SK-N-SH (cell line): ENCODE data around the gene SEPTIN2. TPM values are rescaled to one million over a fixed set of nuclear protein-coding genes. Genes with fewer than 3 reads are reported as not detected.

Source experiments
- CTCF ChIA-PET: fragments of 300-600, 350-600 bp; formaldehyde crosslinking; extraction: SDS; loops from one replicate; lab custom pipeline; 2021; lab: Yijun Ruan, JAX
- POLR2A ChIA-PET: fragments of 350-600 bp; sonication (Branson Sonifier 250); formaldehyde crosslinking; extraction: SDS; loops from one replicate; lab custom pipeline; 2020; ENCODE audit warnings: antibody characterized with exemption, inconsistent platforms; lab: Yijun Ruan, JAX
- DNase-seq: peaks from one replicate; pipeline ENCODE4 v3.0.0; 2012
- H2AFZ ChIP-seq: fragments of 200-600 bp; sonication (generic); 2 replicates; pipeline ENCODE4 v1.8.1; 2016; ENCODE audit warnings: antibody characterized with exemption, mild to moderate bottlenecking, low read depth
- H3F3A ChIP-seq: fragments of 200-600 bp; sonication (generic); replicated peaks from 2 replicates; pipeline ENCODE3; 2016; ENCODE audit warnings: antibody characterized with exemption, mild to moderate bottlenecking; ENCODE audit not compliant: insufficient read depth
- H3K27ac ChIP-seq, 2 experiments: fragments of 200-500 bp in 1 of 2; fragments of 200-600 bp in 1 of 2; sonication (Bioruptor generic) in 1 of 2; sonication (generic), shearing (Covaris generic) in 1 of 2; 2 replicates each; pipeline versions ENCODE4 v1.5.1 to v1.6.1; 2014 to 2016; ENCODE audit warnings: low read depth in 2 of 2, inconsistent platforms in 1 of 2, low read length in 1 of 2, mild to moderate bottlenecking in 1 of 2, mixed read lengths in 1 of 2
- H3K27me3 ChIP-seq: fragments of 200-600 bp; sonication (generic), shearing (Covaris generic); 2 replicates; pipeline ENCODE4 v1.6.1; 2016; ENCODE audit warnings: mixed run types; ENCODE audit not compliant: insufficient read depth
- H3K36me3 ChIP-seq, 2 experiments: fragments of 200-500 bp in 1 of 2; fragments of 200-600 bp in 1 of 2; sonication (Bioruptor generic) in 1 of 2; sonication (generic) in 1 of 2; replicated peaks in 1 of 2; 2 replicates each; pipeline versions ENCODE3 to v1.5.1; 2014 to 2016; ENCODE audit warnings: low read length in 1 of 2, mild to moderate bottlenecking in 1 of 2; ENCODE audit not compliant: insufficient read depth in 2 of 2, control insufficient read depth in 1 of 2
- H3K4me1 ChIP-seq, 2 experiments: fragments of 200-500 bp in 1 of 2; fragments of 200-600 bp in 1 of 2; sonication (Bioruptor generic) in 1 of 2; sonication (generic), shearing (Covaris generic) in 1 of 2; 2 replicates each; pipeline versions ENCODE4 v1.5.1 to v1.6.1; 2014 to 2016; ENCODE audit warnings: low read depth in 1 of 2, low read length in 1 of 2, mixed run types in 1 of 2; ENCODE audit not compliant: insufficient read depth in 2 of 2, control insufficient read depth in 1 of 2
- H3K4me2 ChIP-seq: fragments of 200-600 bp; sonication (generic), shearing (Covaris generic); 2 replicates; pipeline ENCODE4 v1.6.1; 2017; ENCODE audit warnings: mixed run types
- H3K4me3 ChIP-seq, 2 experiments: fragments of 200-500 bp in 1 of 2; fragments of 200-600 bp in 1 of 2; sonication (Bioruptor generic) in 1 of 2; sonication (generic), shearing (Covaris generic) in 1 of 2; 2 replicates each; pipeline versions ENCODE4 v1.5.1 to v1.8.1; 2014 to 2016; ENCODE audit warnings: low read depth in 2 of 2, inconsistent platforms in 1 of 2, low read length in 1 of 2, mild to moderate bottlenecking in 1 of 2, mixed read lengths in 1 of 2, moderate library complexity in 1 of 2
- H3K79me2 ChIP-seq: fragments of 200-600 bp; sonication (generic); 2 replicates; pipeline ENCODE4 v1.8.1; 2017; ENCODE audit warnings: mild to moderate bottlenecking; ENCODE audit not compliant: insufficient read depth
- H3K9ac ChIP-seq: fragments of 200-600 bp; sonication (generic); 2 replicates; pipeline ENCODE4 v1.6.1; 2017; ENCODE audit warnings: mixed run types
- H3K9me2 ChIP-seq: fragments of 200-600 bp; sonication (generic); 2 replicates; pipeline ENCODE4 v1.6.1; 2017; ENCODE audit warnings: mixed run types
- H3K9me3 ChIP-seq: fragments of 200-600 bp; sonication (generic); 2 replicates; pipeline ENCODE4 v1.6.1; 2017; ENCODE audit warnings: mixed run types, mild to moderate bottlenecking, moderate library complexity
- H4K20me1 ChIP-seq: fragments of 200-600 bp; sonication (generic); 2 replicates; pipeline ENCODE4 v1.6.1; 2017; ENCODE audit warnings: mild to moderate bottlenecking, mixed run types; ENCODE audit not compliant: insufficient read depth
- CHD2 ChIP-seq: fragments of 150-350 bp; IDR thresholded peaks from 2 replicates; pipeline ENCODE4 v1.6.1; 2018; ENCODE audit warnings: low read length; ENCODE audit not compliant: partially characterized antibody
- ELF1 ChIP-seq: IDR thresholded peaks from 2 replicates; pipeline ENCODE4 v1.4.0; 2012
- EZH2phosphoT487 ChIP-seq: fragments of 200-600 bp; sonication (generic); IDR thresholded peaks from 2 replicates; pipeline ENCODE4 v1.6.1; 2017; ENCODE audit warnings: low read depth, mixed run types, mild to moderate bottlenecking, antibody characterized with exemption, moderate library complexity, borderline replicate concordance
- FOXM1 ChIP-seq: IDR thresholded peaks from 2 replicates; pipeline ENCODE4 v1.4.0; 2012; ENCODE audit warnings: low read depth, mild to moderate bottlenecking
- GATA2 ChIP-seq: sonication (generic); formaldehyde crosslinking; IDR thresholded peaks from 2 replicates; pipeline ENCODE4 v1.5.0; 2020; ENCODE audit warnings: mild to moderate bottlenecking, missing genetic modification reagents
- JUND ChIP-seq: IDR thresholded peaks from 2 replicates; pipeline ENCODE4 v1.4.0; 2012
- RFX5 ChIP-seq: IDR thresholded peaks from 2 replicates; pipeline ENCODE4 v1.6.1; 2012; ENCODE audit warnings: mild to moderate bottlenecking, improper control_type of control experiment, low read length
- TAF1 ChIP-seq: IDR thresholded peaks from 2 replicates; pipeline ENCODE4 v1.6.1; 2012; ENCODE audit warnings: low read depth, mild to moderate bottlenecking, low read length, moderate library complexity, borderline replicate concordance
- TCF12 ChIP-seq: IDR thresholded peaks from 2 replicates; pipeline ENCODE4 v1.4.0; 2012
- TEAD4 ChIP-seq: IDR thresholded peaks from 2 replicates; pipeline ENCODE4 v1.4.0; 2012; ENCODE audit warnings: mild to moderate bottlenecking, borderline replicate concordance; ENCODE audit not compliant: insufficient read depth
- WGBS: methylation state at CpG from one replicate; pipeline ENCODE4 v1.1.6; 2017; ENCODE audit warnings: low lambda C conversion rate; 5-methylcytosine and 5-hydroxymethylcytosine counted together
- polyA plus RNA-seq, 3 experiments: library from polyadenylated mRNA; depleted of rRNA; stranded (reverse); fragments of >200 nt; gene quantifications; 2 replicates each; pipeline ENCODE4 v1.2.3, GENCODE V29; 2012
- TF ChIP-seq, protein P1 (sequence below): fragments of 200-600 bp; sonication (generic); IDR thresholded peaks from 2 replicates; pipeline ENCODE4 v1.6.1; 2017; ENCODE audit warnings: antibody characterized with exemption, mild to moderate bottlenecking, moderate library complexity
- TF ChIP-seq, protein P2 (sequence below): IDR thresholded peaks from 2 replicates; pipeline ENCODE4 v1.4.0; 2012; ENCODE audit warnings: low read depth
- TF ChIP-seq, protein P3 (sequence below): IDR thresholded peaks from 2 replicates; pipeline ENCODE4; 2012
- TF ChIP-seq, protein P4 (sequence below): fragments of 150-350 bp; IDR thresholded peaks from 2 replicates; pipeline ENCODE4 v1.6.1; 2017; ENCODE audit warnings: antibody characterized with exemption, low read length, low read depth, borderline replicate concordance
- TF ChIP-seq, protein P5 (sequence below): fragments of 150-350 bp; IDR thresholded peaks from 2 replicates; pipeline ENCODE4 v1.6.1; 2016; ENCODE audit warnings: mild to moderate bottlenecking, low read depth, low read length
- TF ChIP-seq, protein P6 (sequence below): IDR thresholded peaks from 2 replicates; pipeline ENCODE4 v1.4.0; 2012; ENCODE audit warnings: low read depth, borderline replicate concordance

The SEPTIN2 gene
- polyA plus RNA-seq, 1 of the 3 experiments (the other 2 are of a cell fraction) = 226 TPM

DNA sequence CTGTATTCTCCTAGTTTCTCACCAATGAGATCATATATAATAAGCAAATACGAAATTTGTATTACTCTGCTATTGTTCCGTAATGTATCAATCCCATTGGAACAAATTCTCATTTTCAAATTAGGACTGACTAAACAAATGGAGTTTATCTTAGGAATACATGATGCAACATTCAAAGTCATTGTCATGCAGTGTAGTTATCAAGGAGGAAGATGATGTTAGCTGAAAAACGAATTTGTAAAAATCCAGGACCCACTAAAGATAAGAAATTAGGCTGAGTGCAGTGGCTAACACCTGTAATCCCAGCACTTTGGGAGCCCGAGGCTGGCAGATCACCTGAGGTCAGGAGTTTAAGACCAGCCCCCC is 14.9 kb downstream of the SEPTIN2 start:
- Histone ChIP-seq H3K9ac (no peak overlapping the region), H3K27ac (no peak overlapping the region), H3K4me1 (no peaks in the 10 kb centered on the region), H3K9me3 (no peaks in the 10 kb centered on the region), H3K4me3 (no peak overlapping the region), H3K79me2 (peaks cover 94% of the 10 kb centered on the region), H2AFZ (no peak overlapping the region), H3K36me3 (peaks cover 53 to 66% of the 10 kb centered on the region in 2 experiments), H3K4me2 (no peak overlapping the region), H3K27me3 (no peaks in the 10 kb centered on the region), H3K9me2 (no peaks in the 10 kb centered on the region), H4K20me1 (peaks cover 19% of the 10 kb centered on the region), H3F3A (peaks cover 3% of the 10 kb centered on the region)
- TF ChIP-seq, protein P1, sequence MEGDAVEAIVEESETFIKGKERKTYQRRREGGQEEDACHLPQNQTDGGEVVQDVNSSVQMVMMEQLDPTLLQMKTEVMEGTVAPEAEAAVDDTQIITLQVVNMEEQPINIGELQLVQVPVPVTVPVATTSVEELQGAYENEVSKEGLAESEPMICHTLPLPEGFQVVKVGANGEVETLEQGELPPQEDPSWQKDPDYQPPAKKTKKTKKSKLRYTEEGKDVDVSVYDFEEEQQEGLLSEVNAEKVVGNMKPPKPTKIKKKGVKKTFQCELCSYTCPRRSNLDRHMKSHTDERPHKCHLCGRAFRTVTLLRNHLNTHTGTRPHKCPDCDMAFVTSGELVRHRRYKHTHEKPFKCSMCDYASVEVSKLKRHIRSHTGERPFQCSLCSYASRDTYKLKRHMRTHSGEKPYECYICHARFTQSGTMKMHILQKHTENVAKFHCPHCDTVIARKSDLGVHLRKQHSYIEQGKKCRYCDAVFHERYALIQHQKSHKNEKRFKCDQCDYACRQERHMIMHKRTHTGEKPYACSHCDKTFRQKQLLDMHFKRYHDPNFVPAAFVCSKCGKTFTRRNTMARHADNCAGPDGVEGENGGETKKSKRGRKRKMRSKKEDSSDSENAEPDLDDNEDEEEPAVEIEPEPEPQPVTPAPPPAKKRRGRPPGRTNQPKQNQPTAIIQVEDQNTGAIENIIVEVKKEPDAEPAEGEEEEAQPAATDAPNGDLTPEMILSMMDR = no peak
- TF ChIP-seq JUND (no peak), RFX5 (no peak), TEAD4 (no peak)
- no peak for DNase-seq
- 97% methylated on average over 4 of the region's 4 CpGs for WGBS
- POLR2A ChIA-PET = no interaction called here
- CTCF ChIA-PET = interaction anchor here (1.0 kb wide), 1 partner anchor 8 kb away, joined by 3 read pairs; no protein-coding TSS in a partner anchor

DNA sequence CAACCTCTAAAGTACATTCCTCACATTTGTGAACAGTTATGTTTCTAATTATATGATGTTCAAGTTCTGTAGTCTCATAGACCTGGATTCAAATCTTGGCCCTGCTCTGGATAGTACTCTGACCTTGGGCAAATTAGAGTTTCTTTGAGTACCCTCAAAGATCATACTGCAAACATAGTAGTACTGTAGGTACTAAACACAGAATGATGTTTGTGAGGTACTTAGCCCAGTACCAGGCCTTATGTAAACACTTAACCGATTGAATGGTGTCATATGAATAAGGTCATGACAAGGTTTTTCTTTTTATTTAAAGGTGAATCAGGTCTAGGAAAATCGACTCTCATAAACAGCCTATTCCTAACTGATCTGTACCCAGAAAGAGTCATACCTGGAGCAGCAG is 19.1 kb downstream of the SEPTIN2 start:
- peaks cover 64 to 66% of the 10 kb centered on the region in 2 experiments for H3K36me3 ChIP-seq
- no peaks in the 10 kb centered on the region for H3K9me3 ChIP-seq
- H3K4me3 ChIP-seq = no peak overlapping the region
- no peak overlapping the region for H2AFZ ChIP-seq
- no peak overlapping the region for H3K27ac ChIP-seq
- WGBS = 71% methylated on average over 2 of the region's 2 CpGs
- H3K79me2 ChIP-seq = peaks cover 86% of the 10 kb centered on the region
- H3K27me3 ChIP-seq = no peaks in the 10 kb centered on the region
- DNase-seq = no peak
- no peak overlapping the region for H3K4me2 ChIP-seq
- H4K20me1 ChIP-seq = peaks cover 19% of the 10 kb centered on the region; the same call in 1 of the 2 replicates
- ChIA-PET CTCF (no interaction called here), POLR2A (no interaction called here)
- no peak overlapping the region for H3K9ac ChIP-seq
- H3K9me2 ChIP-seq = no peaks in the 10 kb centered on the region
- no peaks in the 10 kb centered on the region for H3K4me1 ChIP-seq
- no peaks in the 10 kb centered on the region for H3F3A ChIP-seq
- TF ChIP-seq TEAD4 (no peak), ELF1 (no peak), TAF1 (no peak), CHD2 (no peak), EZH2phosphoT487 (no peak), RFX5 (no peak), FOXM1 (no peak), TCF12 (no peak), GATA2 (no peak)
- TF ChIP-seq, protein P2, sequence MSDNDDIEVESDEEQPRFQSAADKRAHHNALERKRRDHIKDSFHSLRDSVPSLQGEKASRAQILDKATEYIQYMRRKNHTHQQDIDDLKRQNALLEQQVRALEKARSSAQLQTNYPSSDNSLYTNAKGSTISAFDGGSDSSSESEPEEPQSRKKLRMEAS = no peak
- TF ChIP-seq, protein P3, sequence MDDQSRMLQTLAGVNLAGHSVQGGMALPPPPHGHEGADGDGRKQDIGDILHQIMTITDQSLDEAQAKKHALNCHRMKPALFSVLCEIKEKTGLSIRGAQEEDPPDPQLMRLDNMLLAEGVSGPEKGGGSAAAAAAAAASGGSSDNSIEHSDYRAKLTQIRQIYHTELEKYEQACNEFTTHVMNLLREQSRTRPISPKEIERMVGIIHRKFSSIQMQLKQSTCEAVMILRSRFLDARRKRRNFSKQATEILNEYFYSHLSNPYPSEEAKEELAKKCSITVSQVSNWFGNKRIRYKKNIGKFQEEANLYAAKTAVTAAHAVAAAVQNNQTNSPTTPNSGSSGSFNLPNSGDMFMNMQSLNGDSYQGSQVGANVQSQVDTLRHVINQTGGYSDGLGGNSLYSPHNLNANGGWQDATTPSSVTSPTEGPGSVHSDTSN = no peak
- TF ChIP-seq, protein P1 = no peak
- TF ChIP-seq, protein P4, sequence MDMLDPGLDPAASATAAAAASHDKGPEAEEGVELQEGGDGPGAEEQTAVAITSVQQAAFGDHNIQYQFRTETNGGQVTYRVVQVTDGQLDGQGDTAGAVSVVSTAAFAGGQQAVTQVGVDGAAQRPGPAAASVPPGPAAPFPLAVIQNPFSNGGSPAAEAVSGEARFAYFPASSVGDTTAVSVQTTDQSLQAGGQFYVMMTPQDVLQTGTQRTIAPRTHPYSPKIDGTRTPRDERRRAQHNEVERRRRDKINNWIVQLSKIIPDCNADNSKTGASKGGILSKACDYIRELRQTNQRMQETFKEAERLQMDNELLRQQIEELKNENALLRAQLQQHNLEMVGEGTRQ = no peak
- TF ChIP-seq, protein P5, sequence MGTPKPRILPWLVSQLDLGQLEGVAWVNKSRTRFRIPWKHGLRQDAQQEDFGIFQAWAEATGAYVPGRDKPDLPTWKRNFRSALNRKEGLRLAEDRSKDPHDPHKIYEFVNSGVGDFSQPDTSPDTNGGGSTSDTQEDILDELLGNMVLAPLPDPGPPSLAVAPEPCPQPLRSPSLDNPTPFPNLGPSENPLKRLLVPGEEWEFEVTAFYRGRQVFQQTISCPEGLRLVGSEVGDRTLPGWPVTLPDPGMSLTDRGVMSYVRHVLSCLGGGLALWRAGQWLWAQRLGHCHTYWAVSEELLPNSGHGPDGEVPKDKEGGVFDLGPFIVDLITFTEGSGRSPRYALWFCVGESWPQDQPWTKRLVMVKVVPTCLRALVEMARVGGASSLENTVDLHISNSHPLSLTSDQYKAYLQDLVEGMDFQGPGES = no peak
- TF ChIP-seq, protein P6, sequence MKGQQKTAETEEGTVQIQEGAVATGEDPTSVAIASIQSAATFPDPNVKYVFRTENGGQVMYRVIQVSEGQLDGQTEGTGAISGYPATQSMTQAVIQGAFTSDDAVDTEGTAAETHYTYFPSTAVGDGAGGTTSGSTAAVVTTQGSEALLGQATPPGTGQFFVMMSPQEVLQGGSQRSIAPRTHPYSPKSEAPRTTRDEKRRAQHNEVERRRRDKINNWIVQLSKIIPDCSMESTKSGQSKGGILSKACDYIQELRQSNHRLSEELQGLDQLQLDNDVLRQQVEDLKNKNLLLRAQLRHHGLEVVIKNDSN = no peak
